ENCODE data around the gene MON1A. TPM values are rescaled to one million over a fixed set of nuclear protein-coding genes. Genes with fewer than 3 reads are reported as not detected.
A peak's percentile ranks its signal among the peaks of the same experiment; 100 is the strongest.

Gene MON1A
- total and polyA plus RNA-seq, 4 donors, result 7.0 to 12.3 (median 9.4) TPM

GRCh38 chr3:49916686-49917085, 12.9 kb downstream of the MON1A start:
- Histone ChIP-seq H3K27ac (ENCODE audit: low read depth in 1 of 2, low read length in 1 of 2) (no peak overlapping the region), H3K36me3 (ENCODE audit: control insufficient read depth in 4 of 4, insufficient read depth in 4 of 4, low read length in 4 of 4) (peaks cover 0 to 9% (median 0%) of the 10 kb centered on the region in 4 donors), H3K9me3 (ENCODE audit: control insufficient read depth in 4 of 4, insufficient read depth in 3 of 4, low read length in 3 of 4) (no peaks in the 10 kb centered on the region), H3K9ac (ENCODE audit: insufficient read depth in 1 of 2, low read length in 2 of 2) (no peak overlapping the region), H3K4me1 (ENCODE audit: control insufficient read depth in 5 of 5, insufficient read depth in 5 of 5, low read length in 5 of 5) (no peaks in the 10 kb centered on the region), H3K4me3 (no peak overlapping the region), H3K27me3 (ENCODE audit: control insufficient read depth in 3 of 3, insufficient read depth in 3 of 3, low read length in 2 of 3) (no peaks in the 10 kb centered on the region)
- TF ChIP-seq CTCF (IDR thresholded peaks at IDR 0.05; ENCODE audit: control extremely low read depth, extremely low read depth), result no peak
- ATAC-seq (ENCODE audit: insufficient read depth, low FRiP score) (no peak), DNase-seq (no peak)
- 85% methylated on average over 5 of the region's 5 CpGs for WGBS, 2 donors

- peaks cover 0 to 24% (median 3%) of the 10 kb centered on the region in 4 donors for H3K36me3 ChIP-seq (ENCODE audit: control insufficient read depth in 4 of 4, insufficient read depth in 4 of 4, low read length in 4 of 4)
- ATAC-seq (ENCODE audit: insufficient read depth, low FRiP score) (no peak), DNase-seq (peak in 1 of 3 donors; percentile 39)
- H3K27me3 ChIP-seq (ENCODE audit: control insufficient read depth in 3 of 3, insufficient read depth in 3 of 3, low read length in 2 of 3), result no peaks in the 10 kb centered on the region
- no peak overlapping the region for H3K4me3 ChIP-seq
- 48 to 59% methylated on average over 2 of the region's 2 CpGs for WGBS, 2 donors
- H3K4me1 ChIP-seq (ENCODE audit: control insufficient read depth in 5 of 5, insufficient read depth in 5 of 5, low read length in 5 of 5), result no peaks in the 10 kb centered on the region
- no peak for TF ChIP-seq CTCF (IDR thresholded peaks at IDR 0.05; ENCODE audit: control extremely low read depth, extremely low read depth)
- H3K9ac ChIP-seq (ENCODE audit: insufficient read depth in 1 of 2, low read length in 2 of 2), result no peak overlapping the region
- no peak overlapping the region for H3K27ac ChIP-seq (ENCODE audit: low read depth in 1 of 2, low read length in 1 of 2)
- H3K9me3 ChIP-seq (ENCODE audit: control insufficient read depth in 4 of 4, insufficient read depth in 3 of 4, low read length in 3 of 4), result no peaks in the 10 kb centered on the region
These were observed 14.7 kb downstream of the MON1A start for GRCh38 chr3:49914906-49915305.

GRCh38 chr3:49912881-49913281, 16.7 kb downstream of the MON1A start:
- Histone ChIP-seq H3K9me3 (ENCODE audit: control insufficient read depth in 4 of 4, insufficient read depth in 3 of 4, low read length in 3 of 4) (no peaks in the 10 kb centered on the region), H3K36me3 (ENCODE audit: control insufficient read depth in 4 of 4, insufficient read depth in 4 of 4, low read length in 4 of 4) (peaks cover 0 to 36% (median 3%) of the 10 kb centered on the region in 4 donors), H3K4me3 (no peak overlapping the region), H3K27me3 (ENCODE audit: control insufficient read depth in 3 of 3, insufficient read depth in 3 of 3, low read length in 2 of 3) (no peaks in the 10 kb centered on the region), H3K9ac (ENCODE audit: insufficient read depth in 1 of 2, low read length in 2 of 2) (no peak overlapping the region), H3K4me1 (ENCODE audit: control insufficient read depth in 5 of 5, insufficient read depth in 5 of 5, low read length in 5 of 5) (no peaks in the 10 kb centered on the region), H3K27ac (ENCODE audit: low read depth in 1 of 2, low read length in 1 of 2) (no peak overlapping the region)
- ATAC-seq (ENCODE audit: insufficient read depth, low FRiP score) (no peak), DNase-seq (no peak)
- 94 to 95% methylated on average over 4 of the region's 4 CpGs for WGBS, 2 donors
- TF ChIP-seq CTCF (IDR thresholded peaks at IDR 0.05; ENCODE audit: control extremely low read depth, extremely low read depth), result no peak

- Histone ChIP-seq H3K27ac (ENCODE audit: low read depth in 1 of 2, low read length in 1 of 2) (no peak overlapping the region), H3K36me3 (ENCODE audit: control insufficient read depth in 4 of 4, insufficient read depth in 4 of 4, low read length in 4 of 4) (peaks cover 0 to 36% (median 3%) of the 10 kb centered on the region in 4 donors), H3K4me3 (no peak overlapping the region), H3K9me3 (ENCODE audit: control insufficient read depth in 4 of 4, insufficient read depth in 3 of 4, low read length in 3 of 4) (no peaks in the 10 kb centered on the region), H3K4me1 (ENCODE audit: control insufficient read depth in 5 of 5, insufficient read depth in 5 of 5, low read length in 5 of 5) (no peaks in the 10 kb centered on the region), H3K27me3 (ENCODE audit: control insufficient read depth in 3 of 3, insufficient read depth in 3 of 3, low read length in 2 of 3) (no peaks in the 10 kb centered on the region), H3K9ac (ENCODE audit: insufficient read depth in 1 of 2, low read length in 2 of 2) (no peak overlapping the region)
- DNase-seq, result no peak
- 92 to 97% methylated on average over 15 of the region's 15 CpGs for WGBS, 2 donors
- ATAC-seq (ENCODE audit: insufficient read depth, low FRiP score), result no peak
- TF ChIP-seq CTCF (IDR thresholded peaks at IDR 0.05; ENCODE audit: control extremely low read depth, extremely low read depth), result no peak
These were observed 18.0 kb downstream of the MON1A start for GRCh38 chr3:49911611-49912010.

Data from lung (tissue), 12 donors.